ENCODE data around the gene PPP1R9A.

PPP1R9A gene

DNA sequence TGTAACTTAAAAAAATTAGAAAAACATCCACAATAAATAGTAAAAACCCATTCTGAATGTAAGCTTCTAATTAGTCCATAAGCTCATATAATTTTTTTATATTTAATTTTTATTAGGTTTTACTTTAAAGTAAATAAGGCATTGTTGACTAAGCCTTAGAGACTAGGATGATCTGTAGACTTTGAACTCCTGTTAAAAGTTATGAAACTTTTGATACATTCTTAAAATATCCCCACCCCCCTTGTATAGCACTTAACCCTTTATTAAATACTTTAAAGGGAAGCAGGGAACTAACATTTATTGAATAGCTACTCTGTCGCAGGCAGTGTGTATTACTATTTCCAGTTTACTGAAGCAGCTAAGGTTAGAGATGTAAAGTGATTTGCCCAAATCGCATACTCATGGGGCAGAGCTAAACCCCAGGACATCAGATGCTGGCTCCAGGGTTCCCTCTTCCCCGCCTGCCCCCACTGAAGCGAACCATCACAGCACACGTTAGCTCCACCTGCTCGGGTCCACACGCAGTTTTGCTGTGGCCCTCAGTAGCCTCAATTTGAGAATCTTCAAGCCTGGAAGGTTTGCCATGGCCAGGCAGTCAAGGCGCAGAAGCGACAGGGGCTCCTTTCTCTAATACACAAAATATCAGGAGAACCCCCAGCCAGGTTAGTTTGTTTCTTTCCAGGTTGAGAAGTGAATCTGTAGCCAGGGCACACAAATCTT, 416.2 kb downstream of the PPP1R9A start (continued):
- TF ChIP-seq, protein P1, sequence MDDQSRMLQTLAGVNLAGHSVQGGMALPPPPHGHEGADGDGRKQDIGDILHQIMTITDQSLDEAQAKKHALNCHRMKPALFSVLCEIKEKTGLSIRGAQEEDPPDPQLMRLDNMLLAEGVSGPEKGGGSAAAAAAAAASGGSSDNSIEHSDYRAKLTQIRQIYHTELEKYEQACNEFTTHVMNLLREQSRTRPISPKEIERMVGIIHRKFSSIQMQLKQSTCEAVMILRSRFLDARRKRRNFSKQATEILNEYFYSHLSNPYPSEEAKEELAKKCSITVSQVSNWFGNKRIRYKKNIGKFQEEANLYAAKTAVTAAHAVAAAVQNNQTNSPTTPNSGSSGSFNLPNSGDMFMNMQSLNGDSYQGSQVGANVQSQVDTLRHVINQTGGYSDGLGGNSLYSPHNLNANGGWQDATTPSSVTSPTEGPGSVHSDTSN (CRISPR knock-in tag; IDR thresholded peaks at IDR 0.05): no peak

- Histone ChIP-seq H3K36me3 (ENCODE audit: control insufficient read depth in 2 of 2, insufficient read depth in 1 of 2, low read length in 2 of 2) (no peaks in the 10 kb centered on the region), H3K9me3 (ENCODE audit: control insufficient read depth, insufficient read depth, low read depth, low read length) (no peaks in the 10 kb centered on the region), H3K27ac (ENCODE audit: extremely low read depth, low read depth, low read length) (no peak within 1 kb of the TSS), H3K4me3 (ENCODE audit: low read depth, low read length) (no peak within 1 kb of the TSS), H3K4me1 (ENCODE audit: control insufficient read depth, insufficient read depth, low read length) (no peaks in the 10 kb centered on the region)
- no peak for TF ChIP-seq TCF7L2 (IDR thresholded peaks at IDR 0.05; ENCODE audit: borderline replicate concordance, low read depth, low read length)
- CTCF ChIA-PET: interaction anchor here (0.6 to 1.1 kb wide), 4 partner anchors 78 to 1125 kb away, joined by 3 read pairs; no protein-coding TSS in a partner anchor
- POLR2A ChIA-PET: interaction anchor here (0.6 kb wide), 1 partner anchor 111 kb away, joined by 3 read pairs; the partner anchor contains the start of gene PON2
These were observed 417.0 kb downstream of the PPP1R9A start, which contains the start of gene PON1 for GRCh38 chr7:95324431-95324830. TSS of gene PON1 (minus strand) at chr7:95324532. CDS start at chr7:95324475, 57 bp downstream.

DNA sequence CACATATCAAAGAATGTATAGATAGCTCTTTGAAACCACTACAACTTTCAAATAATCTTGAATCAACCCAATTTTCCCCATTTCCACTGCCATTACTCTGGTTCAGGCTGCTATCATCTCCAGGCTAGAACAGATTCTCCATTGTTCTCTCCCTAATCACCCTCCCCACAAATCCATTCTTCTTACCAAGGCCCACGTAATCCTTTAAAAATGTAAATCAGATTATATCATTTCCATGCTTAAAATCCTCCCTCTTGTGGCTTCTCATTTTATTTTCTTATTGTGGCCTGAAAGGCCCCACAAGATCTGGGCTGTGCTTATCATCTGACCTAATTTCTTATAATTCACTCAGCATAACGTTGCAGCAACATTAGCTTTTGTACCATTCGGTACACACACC, 420.0 kb downstream of the PPP1R9A start:
- Histone ChIP-seq H3K36me3 (ENCODE audit: control insufficient read depth in 2 of 2, insufficient read depth in 1 of 2, low read length in 2 of 2) (no peaks in the 10 kb centered on the region), H3K4me3 (ENCODE audit: low read depth, low read length) (no peak overlapping the region), H3K9me3 (ENCODE audit: control insufficient read depth, insufficient read depth, low read depth, low read length) (no peaks in the 10 kb centered on the region), H3K27ac (ENCODE audit: extremely low read depth, low read depth, low read length) (no peak overlapping the region), H3K4me1 (ENCODE audit: control insufficient read depth, insufficient read depth, low read length) (no peaks in the 10 kb centered on the region)
- POLR2A ChIA-PET: no interaction called here
- CTCF ChIA-PET: no interaction called here
- TF ChIP-seq ZNF140 (tag by site-specific recombination; IDR thresholded peaks at IDR 0.05) (no peak), ZNF596 (tag by site-specific recombination; IDR thresholded peaks at IDR 0.05) (no peak), ZNF558 (tag by site-specific recombination; IDR thresholded peaks at IDR 0.05) (no peak), ZNF214 (tag by site-specific recombination; IDR thresholded peaks at IDR 0.05; ENCODE audit: borderline replicate concordance) (no peak), ZNF169 (tag by site-specific recombination; IDR thresholded peaks at IDR 0.05) (no peak), ZNF433 (tag by site-specific recombination; IDR thresholded peaks at IDR 0.05; ENCODE audit: low read depth) (no peak), ZNF843 (tag by site-specific recombination; IDR thresholded peaks at IDR 0.05) (no peak), ZNF398 (tag by site-specific recombination; IDR thresholded peaks at IDR 0.05) (no peak), KLF8 (tag by site-specific recombination; IDR thresholded peaks at IDR 0.05) (no peak), PRDM2 (tag by site-specific recombination; IDR thresholded peaks at IDR 0.05; ENCODE audit: borderline replicate concordance) (no peak), ZNF423 (tag by site-specific recombination; IDR thresholded peaks at IDR 0.05) (no peak), ZNF600 (tag by site-specific recombination; IDR thresholded peaks at IDR 0.05) (no peak)
- TF ChIP-seq, protein P2, sequence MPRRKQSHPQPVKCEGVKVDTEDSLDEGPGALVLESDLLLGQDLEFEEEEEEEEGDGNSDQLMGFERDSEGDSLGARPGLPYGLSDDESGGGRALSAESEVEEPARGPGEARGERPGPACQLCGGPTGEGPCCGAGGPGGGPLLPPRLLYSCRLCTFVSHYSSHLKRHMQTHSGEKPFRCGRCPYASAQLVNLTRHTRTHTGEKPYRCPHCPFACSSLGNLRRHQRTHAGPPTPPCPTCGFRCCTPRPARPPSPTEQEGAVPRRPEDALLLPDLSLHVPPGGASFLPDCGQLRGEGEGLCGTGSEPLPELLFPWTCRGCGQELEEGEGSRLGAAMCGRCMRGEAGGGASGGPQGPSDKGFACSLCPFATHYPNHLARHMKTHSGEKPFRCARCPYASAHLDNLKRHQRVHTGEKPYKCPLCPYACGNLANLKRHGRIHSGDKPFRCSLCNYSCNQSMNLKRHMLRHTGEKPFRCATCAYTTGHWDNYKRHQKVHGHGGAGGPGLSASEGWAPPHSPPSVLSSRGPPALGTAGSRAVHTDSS (tag by site-specific recombination; IDR thresholded peaks at IDR 0.05): no peak
- TF ChIP-seq, protein P3, sequence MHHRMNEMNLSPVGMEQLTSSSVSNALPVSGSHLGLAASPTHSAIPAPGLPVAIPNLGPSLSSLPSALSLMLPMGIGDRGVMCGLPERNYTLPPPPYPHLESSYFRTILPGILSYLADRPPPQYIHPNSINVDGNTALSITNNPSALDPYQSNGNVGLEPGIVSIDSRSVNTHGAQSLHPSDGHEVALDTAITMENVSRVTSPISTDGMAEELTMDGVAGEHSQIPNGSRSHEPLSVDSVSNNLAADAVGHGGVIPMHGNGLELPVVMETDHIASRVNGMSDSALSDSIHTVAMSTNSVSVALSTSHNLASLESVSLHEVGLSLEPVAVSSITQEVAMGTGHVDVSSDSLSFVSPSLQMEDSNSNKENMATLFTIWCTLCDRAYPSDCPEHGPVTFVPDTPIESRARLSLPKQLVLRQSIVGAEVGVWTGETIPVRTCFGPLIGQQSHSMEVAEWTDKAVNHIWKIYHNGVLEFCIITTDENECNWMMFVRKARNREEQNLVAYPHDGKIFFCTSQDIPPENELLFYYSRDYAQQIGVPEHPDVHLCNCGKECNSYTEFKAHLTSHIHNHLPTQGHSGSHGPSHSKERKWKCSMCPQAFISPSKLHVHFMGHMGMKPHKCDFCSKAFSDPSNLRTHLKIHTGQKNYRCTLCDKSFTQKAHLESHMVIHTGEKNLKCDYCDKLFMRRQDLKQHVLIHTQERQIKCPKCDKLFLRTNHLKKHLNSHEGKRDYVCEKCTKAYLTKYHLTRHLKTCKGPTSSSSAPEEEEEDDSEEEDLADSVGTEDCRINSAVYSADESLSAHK (tag by site-specific recombination; IDR thresholded peaks at IDR 0.05): no peak
